GM19324 (cell line): Measurements from ENCODE around the gene SGPP2.
A peak's percentile ranks its signal among the peaks of the same experiment; 100 is the strongest.

ENCODE experiments used
- ATAC-seq: cut with Tn5 transposase; IDR thresholded peaks from one replicate; pipeline ENCODE4 v1.9.1; 2021; ENCODE audit warnings: mild to moderate bottlenecking, moderate library complexity; ENCODE audit not compliant: unreplicated experiment, low FRiP score

SGPP2 gene

DNA sequence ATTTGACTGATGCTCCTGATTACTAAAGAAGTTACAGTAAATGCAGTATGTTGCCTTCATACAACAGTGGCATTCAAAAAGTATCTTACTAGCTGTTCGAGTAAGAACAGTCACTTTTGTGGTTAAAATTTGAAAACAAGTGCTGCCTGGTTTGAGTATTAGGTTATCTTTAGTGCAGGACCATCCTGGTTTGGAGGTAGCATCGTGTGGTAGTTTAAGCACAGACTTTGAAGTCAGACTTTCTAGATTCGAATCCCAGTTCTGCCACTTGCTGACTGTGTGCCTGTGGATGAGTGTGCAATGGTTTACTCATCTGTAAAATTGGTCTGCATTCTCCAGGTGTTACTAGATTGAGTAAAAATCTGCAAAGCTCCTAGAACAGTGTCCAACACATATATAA lies 96.8 kb downstream of the SGPP2 start:
- peak; percentile 38 for ATAC-seq

GRCh38 chr2:222522082-222522481 lies 97.7 kb downstream of the SGPP2 start:
- no peak for ATAC-seq

DNA sequence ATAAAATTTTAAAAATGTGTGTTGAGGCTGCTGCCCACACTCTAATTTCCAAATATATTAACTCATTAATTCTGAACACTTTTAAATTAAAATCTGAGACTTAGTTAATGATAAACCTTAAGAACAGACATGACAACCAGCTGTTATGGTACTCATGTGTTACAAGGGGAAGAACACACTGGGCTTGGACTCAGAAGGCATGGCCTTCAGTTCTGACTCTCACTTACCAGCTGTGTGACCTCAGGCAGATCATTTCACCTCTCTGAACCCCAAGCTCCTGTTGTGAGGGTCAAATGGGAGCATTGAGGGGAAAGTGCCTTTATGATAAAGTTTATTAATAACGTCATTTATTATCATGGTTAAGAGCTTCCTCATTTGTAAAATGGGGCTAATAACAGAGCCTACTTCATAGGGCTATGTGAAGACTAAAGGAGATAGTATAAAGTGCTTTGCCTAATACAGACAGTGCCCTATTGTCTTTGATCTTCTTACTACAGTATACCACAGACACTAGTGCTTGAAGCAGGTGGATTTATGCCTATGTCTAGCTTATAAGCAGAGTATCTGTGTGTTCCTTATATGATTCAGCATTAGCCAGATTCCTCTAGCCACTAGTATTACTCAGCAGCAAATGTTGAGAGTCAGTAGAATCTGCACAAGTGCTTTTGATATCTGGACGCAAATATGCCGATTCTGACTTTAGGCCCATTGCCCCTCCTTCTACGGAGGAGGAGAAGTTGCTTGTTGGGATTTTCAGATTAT lies 99.6 kb downstream of the SGPP2 start:
- ATAC-seq = peak; percentile 38

GRCh38 chr2:222525811-222526210 lies 101.5 kb downstream of the SGPP2 start:
- no peak for ATAC-seq

GRCh38 chr2:222526480-222527277 lies 102.3 kb downstream of the SGPP2 start:
- ATAC-seq = no peak

DNA sequence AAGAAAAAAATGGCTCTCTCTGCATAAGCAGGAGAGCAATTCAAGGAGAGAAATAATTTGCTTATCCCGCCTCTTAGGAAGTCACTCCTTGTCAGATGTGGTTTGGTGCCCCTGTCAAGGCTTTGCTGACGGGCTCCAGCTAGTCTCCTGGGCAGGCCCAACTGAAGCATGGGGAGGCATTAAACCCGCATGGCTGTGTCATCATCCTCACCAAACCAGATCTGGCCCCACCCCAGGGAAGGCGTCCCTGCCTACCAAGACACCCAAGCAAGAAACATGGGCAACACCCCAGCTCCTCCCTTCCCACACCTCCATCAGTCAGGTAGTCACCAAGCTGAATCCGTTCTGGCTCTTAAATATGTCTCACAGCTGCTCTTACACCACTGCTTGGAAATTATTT lies 108.0 kb downstream of the SGPP2 start:
- ATAC-seq = no peak

GRCh38 chr2:222535477-222535876 lies 111.1 kb downstream of the SGPP2 start:
- no peak for ATAC-seq

DNA sequence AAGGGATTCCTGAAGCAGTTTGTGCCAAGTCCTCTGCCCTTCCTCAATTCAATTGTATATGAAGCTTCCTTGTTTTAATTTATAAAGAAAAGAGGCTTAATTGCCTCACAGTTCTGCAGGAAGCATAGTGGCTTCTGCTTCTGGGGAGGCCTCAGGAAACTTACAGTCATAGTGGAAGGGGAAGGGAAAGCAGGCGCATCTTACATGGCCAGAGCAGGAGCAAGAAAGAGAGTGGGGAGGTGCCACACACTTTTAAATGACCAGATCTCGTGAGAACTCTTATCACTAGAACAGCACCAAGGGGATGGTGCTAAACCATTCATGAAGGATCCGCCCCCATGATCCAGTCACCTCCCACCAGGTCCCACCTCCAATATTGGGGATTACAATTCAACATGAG lies 114.2 kb downstream of the SGPP2 start:
- no peak for ATAC-seq

DNA sequence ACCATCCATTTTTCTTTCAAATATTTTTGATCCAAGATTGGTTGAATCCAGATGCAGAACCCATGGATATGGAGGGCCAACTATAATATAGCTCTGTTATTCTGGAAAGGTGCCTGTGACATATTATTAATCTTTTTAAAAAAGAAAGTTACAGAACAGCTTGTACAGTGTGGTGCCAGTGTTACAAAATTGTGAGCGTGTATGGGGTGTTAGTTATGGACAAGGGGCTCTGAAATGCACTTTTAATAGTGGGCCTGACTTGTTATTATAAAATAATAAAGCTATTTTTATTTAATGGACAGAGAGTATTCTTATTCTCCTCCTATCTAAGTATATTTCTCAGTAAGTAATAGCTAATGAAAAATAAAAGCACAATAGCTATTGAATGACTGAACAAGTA lies 120.3 kb downstream of the SGPP2 start:
- ATAC-seq = no peak

DNA sequence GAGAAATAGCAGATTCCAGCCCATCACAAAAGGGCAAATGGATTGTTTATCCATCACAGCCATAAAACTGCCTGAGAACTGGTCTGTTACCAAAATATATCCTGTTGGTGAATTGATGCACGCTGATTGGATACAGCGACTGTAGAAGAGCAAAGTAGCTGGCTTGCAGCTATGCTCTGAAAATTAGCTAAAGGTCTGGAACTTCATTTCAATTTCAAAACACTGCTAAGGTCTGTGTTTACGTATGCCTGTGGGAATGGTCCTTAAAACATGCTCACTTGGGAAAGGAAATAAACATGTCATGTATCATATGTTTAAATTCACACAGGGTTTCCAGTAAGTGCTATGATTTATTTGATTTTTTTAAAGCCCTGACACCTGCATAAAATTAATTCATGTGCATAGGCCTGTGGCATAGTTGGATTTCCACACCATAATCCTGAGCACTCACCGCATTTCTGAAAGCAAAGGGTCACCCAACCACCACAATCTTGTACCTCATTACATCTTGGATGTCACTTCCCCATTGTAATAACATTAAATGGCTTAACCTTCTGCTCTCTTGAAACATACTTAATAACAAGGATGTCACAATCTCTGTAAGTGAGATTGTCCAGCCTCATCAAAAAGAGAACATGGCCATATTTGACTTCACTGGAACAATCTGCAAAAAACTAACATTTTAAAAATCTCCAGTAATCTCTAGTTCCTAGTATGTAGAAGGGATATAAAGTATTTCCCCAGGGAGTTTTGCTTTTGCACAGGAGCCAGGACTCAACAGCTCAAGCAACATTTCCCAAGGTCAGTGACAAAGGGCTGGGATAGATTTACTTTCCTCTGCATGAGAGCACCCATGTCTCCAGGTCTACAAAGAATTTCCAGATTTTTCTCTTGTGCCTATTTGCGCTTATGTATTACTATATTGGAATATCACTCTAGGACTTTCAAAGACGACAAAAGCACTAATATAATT lies 121.8 kb downstream of the SGPP2 start:
- ATAC-seq = no peak

- no peak for ATAC-seq
Observed at GRCh38 chr2:222547083-222547482, 122.7 kb downstream of the SGPP2 start.

DNA sequence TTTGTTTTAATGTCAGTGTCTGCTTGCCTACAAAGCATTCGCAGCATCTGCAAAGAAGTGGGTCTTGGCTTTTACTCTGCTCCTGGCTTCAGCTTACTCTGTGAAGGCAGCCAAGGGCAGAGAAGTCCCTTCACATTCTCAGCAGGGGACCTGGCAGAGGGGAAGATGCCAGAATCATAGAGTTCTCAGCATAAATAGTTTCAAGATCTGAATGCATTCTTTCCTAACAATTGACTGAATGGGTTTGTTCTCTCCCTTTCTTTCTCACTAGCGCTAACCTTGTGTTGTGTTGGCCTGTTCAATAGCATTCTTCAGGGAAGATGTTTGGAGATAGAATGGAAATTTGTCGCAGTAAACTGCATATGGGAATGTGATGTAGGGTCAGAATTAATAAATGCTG lies 124.6 kb downstream of the SGPP2 start:
- no peak for ATAC-seq

DNA sequence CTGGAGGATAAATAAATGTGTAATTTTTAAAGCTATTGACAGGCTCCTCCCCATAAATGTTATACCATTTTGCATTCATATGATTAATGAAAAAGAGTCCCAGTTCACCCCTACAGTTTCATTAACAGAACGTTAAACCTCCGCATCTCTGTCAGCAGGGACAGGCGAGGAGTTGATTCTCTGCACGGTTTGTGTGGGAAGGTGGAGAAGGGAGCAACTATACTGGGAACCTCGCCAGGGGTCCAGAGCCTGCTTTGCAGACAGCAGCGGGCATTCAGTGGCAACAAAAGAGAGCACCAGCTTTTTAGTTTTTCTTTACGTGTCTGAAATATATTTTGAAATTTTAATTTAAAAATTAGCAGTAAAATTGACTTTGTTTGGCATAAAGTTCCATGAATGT lies 130.2 kb downstream of the SGPP2 start:
- no peak for ATAC-seq

DNA sequence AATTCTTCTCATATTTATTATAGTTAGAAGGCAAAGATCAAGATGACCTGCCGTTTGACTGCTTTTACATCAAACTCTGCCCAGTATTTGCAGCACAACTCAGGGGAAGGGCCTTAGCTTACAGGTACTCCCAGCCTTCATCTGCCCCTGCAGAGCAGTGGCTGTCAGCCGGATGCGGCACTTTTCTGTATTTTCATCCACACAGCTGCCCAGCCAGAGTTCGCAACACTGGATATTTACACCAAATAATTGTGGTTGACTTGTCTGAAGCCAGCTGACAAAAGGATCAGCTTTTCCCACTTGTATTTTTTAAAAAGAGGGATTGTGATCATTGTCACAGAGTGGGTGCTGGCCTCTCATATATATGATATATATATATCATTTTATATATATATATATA lies 136.8 kb downstream of the SGPP2 start:
- ATAC-seq = no peak

- ATAC-seq = peak; percentile 67
Observed at GRCh38 chr2:222561817-222562645, 137.7 kb downstream of the SGPP2 start.

DNA sequence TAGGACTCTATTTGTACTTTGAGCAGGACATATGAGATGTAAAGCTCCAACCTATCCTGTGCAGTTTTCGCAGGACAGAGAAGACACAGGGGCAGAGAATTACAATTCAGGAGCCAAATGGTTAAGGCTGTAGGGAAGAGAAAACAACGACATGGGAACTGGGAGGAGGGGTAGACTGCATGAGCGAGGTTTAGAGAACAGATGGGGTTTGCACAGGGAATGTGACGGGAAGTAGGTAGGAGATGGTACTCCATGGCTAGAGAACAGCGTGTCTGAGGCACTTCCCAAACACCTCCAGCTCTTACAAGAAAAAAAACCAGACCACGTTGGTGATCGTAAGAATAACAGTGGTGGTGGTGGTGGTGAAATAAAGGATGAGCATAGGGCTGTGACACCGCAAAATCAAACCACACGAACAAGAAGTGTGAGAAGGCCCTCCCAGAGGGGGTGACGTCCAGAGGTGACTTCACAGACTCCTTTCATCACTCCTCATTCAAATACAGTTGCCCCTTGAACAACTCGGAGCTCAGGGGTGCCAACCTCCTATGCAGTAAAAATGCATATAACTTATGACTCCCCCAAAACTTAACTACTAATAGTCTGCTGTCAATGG lies 138.9 kb downstream of the SGPP2 start:
- no peak for ATAC-seq

DNA sequence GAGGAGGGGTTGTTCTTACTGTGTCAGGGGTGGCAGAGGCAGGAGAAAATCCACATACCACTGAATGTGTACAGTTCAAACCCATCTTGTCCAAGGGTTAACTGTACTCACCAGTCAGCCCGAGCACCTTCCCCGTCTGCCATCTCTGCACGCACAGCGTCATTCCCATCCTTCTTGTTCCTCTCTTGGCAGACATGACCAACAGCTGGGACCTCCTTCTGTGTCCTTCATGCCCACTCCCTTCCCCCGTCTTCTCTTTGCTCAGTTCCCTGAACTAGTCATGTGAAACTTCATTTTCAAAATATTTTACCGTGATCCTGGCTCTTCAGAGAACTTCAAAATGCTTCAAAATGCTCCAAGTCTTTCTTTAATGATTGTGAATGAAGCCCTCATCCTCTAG lies 139.6 kb downstream of the SGPP2 start:
- ATAC-seq = no peak

DNA sequence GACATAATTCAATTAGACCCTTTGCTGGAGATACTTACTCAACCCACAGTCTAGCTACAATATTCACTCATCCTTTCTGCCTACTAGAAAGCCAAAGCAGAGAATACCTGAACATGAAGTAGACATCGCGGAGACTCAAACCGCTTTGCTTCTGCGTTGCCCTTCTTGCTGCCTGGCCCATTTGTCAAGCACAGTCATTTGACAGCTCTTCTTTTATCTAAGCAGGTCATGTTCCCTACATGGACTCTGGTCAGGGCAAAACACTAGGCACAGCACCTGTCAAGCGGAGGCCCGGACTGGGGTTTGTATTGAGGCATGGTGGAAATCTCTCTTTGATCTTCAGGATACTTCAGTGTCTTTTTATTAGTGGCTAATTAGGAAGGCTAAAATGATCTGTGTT lies 141.9 kb downstream of the SGPP2 start:
- no peak for ATAC-seq

DNA sequence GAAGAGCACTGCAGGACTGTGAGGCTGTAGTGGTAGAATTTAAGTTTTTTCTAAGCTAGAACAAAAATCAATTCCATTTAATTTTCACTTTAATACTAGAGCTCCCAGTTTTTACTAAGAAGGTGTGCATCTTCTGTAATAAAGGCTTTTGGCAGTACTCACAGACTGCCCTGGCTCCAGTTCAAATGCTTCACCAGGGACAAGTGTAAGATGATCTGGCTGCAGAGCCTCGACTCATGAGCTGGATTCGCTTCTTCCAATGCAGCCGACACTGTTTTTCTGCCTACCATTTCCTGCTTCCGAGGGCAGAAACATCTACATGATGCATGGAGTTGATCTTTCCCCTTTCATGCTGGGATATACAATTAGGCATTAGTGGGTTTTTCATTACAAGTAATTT lies 144.5 kb downstream of the SGPP2 start:
- no peak for ATAC-seq

DNA sequence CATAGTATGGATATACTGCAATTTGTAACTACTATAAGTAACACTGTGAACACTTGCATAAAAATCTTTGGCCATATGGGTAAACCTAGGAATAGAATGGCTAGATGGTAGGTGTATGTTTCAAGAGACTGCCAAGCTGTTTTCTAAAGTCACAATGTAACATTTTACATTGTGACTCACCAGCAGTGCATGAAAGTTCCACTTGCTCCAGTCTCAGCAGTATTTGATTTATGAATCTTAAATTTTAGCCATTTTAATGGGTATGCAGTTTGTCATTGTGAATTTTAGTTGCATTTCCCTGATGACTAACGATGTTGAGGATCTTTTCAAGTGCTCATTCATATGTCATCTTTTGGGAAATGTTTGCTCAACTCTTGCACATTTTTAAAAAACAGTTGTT lies 145.5 kb downstream of the SGPP2 start:
- ATAC-seq = no peak
